Lower lobe of right lung (tissue), 2 donors: ENCODE measurements around the gene DPY19L1. TPM values are rescaled to one million over a fixed set of nuclear protein-coding genes. Genes with fewer than 3 reads are reported as not detected.
"Not testable (repeated sequence)": the region's sequence is repeated elsewhere in the genome, so short reads cannot be mapped to it uniquely, and the experiment has no call there.

ENCODE experiments used
- ATAC-seq, 2 donors: fragments of 200-7000 bp; cut with Tn5 transposase; one replicate each; pipeline ENCODE4 v1.9.1; 2020 to 2022; ENCODE audit warnings: mild to moderate bottlenecking in 2 of 2, moderate library complexity in 2 of 2
- DNase-seq: peaks from one replicate; pipeline ENCODE4 v3.0.0-alpha.2; 2020
- H3K27ac ChIP-seq: fragments of 200-600 bp; one replicate; pipeline ENCODE4 v1.8.0; 2022
- H3K27me3 ChIP-seq: fragments of 200-600 bp; one replicate; pipeline ENCODE4 v1.8.0; 2022; ENCODE audit warnings: low read depth
- H3K36me3 ChIP-seq: fragments of 200-600 bp; one replicate; pipeline ENCODE4 v1.8.0; 2022; ENCODE audit warnings: mild to moderate bottlenecking
- H3K4me1 ChIP-seq: fragments of 200-600 bp; one replicate; pipeline ENCODE4 v1.8.0; 2022
- H3K4me3 ChIP-seq: fragments of 200-600 bp; one replicate; pipeline ENCODE4 v1.8.0; 2022; ENCODE audit warnings: mild to moderate bottlenecking
- H3K9me3 ChIP-seq: fragments of 200-600 bp; one replicate; pipeline ENCODE4 v1.8.0; 2022
- intact Hi-C: fragments of 100-400 bp; cut with DNase I; formaldehyde crosslinking; loops from one replicate; pipeline ENCODE4 v1.11.0; 2022
- total RNA-seq: library from RNA; stranded (reverse); fragmentation: NEBNext Ultra II Directional; extraction: Animal tissue kit (Norgen Biotek cat#: 25700); gene quantifications from one replicate; pipeline ENCODE4 v1.2.1, GENCODE V29; 2021
- TF ChIP-seq, protein P1 (sequence below): fragments of 200-600 bp; IDR thresholded peaks from one replicate; pipeline ENCODE4 v1.8.0; 2022; ENCODE audit warnings: antibody characterized with exemption, mild to moderate bottlenecking
- donor health status: DM: no; HTN: yes; CAD: no; lungs with severe emphysema.

Gene DPY19L1
- total RNA-seq, 1 donor from 2014 or later, result 38.4 TPM

DNA sequence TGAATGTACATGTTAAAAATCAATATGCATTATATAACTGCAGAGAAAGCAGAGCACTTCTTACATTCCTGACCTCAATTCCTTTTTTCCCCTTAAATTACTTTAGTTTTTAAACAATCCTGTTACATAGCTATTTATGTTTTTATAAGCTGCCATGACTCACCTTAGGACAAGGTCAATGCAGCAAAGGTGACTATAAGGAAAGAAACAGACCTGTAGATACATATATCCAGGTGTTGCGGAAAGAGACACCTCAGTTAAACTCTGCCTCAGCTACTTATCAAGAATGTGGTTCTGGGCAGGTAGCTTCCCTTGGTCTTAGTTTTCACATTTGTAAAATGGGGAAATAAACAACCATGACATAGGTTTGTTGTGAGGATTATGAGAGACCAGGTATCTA is 105.5 kb downstream of the DPY19L1 start:
- H3K27ac ChIP-seq, result no peak overlapping the region
- no peaks in the 10 kb centered on the region for H3K9me3 ChIP-seq
- intact Hi-C loops, result no loop called here
- H3K4me1 ChIP-seq, result no peaks in the 10 kb centered on the region
- no peaks in the 10 kb centered on the region for H3K27me3 ChIP-seq
- TF ChIP-seq, protein P1, sequence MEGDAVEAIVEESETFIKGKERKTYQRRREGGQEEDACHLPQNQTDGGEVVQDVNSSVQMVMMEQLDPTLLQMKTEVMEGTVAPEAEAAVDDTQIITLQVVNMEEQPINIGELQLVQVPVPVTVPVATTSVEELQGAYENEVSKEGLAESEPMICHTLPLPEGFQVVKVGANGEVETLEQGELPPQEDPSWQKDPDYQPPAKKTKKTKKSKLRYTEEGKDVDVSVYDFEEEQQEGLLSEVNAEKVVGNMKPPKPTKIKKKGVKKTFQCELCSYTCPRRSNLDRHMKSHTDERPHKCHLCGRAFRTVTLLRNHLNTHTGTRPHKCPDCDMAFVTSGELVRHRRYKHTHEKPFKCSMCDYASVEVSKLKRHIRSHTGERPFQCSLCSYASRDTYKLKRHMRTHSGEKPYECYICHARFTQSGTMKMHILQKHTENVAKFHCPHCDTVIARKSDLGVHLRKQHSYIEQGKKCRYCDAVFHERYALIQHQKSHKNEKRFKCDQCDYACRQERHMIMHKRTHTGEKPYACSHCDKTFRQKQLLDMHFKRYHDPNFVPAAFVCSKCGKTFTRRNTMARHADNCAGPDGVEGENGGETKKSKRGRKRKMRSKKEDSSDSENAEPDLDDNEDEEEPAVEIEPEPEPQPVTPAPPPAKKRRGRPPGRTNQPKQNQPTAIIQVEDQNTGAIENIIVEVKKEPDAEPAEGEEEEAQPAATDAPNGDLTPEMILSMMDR, result no peak
- ATAC-seq (no peak), DNase-seq (no peak)
- no peak overlapping the region for H3K4me3 ChIP-seq
- H3K36me3 ChIP-seq, result peaks cover 15% of the 10 kb centered on the region

DNA sequence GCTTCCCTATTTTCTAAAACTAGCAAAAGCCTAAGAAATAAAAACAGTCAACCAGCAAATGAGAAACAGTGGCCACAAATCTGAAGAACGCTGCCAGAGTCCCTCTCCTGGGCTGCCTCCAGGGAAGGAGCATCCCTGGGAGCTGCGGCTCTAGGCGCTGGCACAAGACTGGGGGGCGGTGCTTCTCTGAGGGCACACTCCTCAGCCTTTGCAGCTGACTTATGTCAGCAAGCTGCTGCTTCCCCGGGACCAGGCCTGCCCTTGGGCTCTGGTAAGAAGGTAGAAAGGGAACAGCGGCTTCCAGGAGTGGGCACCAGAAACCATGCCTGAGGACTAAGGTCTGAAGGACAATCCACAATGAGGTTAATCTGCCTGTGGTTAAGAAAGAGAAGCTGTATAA is 107.5 kb downstream of the DPY19L1 start:
- intact Hi-C loops, result not testable (repeated sequence)

DNA sequence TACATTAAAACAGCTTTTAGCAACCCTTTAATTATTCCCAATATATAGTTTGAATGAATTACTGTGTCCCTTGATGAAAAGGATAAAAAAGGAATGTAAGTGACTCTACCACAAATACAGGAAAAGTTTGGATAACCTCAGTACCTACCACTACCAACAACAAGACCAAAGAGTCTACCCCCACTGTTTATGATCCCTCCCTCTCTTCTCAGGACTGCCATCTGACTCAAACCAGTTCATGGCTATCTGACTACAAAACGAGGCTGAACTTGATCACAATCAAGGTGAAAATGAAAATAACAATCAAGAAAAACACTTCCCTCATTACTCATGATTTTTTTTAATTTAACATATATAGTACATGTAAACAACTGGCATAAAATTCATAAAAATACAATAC is 108.7 kb downstream of the DPY19L1 start:
- DNase-seq (no peak), ATAC-seq (no peak)
- no peak overlapping the region for H3K27ac ChIP-seq
- TF ChIP-seq, protein P1, result no peak
- H3K36me3 ChIP-seq, result peaks cover 9% of the 10 kb centered on the region
- no peaks in the 10 kb centered on the region for H3K27me3 ChIP-seq
- peaks cover 4% of the 10 kb centered on the region for H3K9me3 ChIP-seq
- H3K4me3 ChIP-seq, result no peak overlapping the region
- H3K4me1 ChIP-seq, result no peaks in the 10 kb centered on the region
- intact Hi-C loops, result no loop called here

More for the DNA sequence above, 107.5 kb downstream of the DPY19L1 start:
- H3K4me3 ChIP-seq, H3K9me3 ChIP-seq, H3K4me1 ChIP-seq, H3K27me3 ChIP-seq, H3K27ac ChIP-seq, ATAC-seq, DNase-seq: not testable (repeated sequence)
- peaks cover 13% of the 10 kb centered on the region for H3K36me3 ChIP-seq

DNA sequence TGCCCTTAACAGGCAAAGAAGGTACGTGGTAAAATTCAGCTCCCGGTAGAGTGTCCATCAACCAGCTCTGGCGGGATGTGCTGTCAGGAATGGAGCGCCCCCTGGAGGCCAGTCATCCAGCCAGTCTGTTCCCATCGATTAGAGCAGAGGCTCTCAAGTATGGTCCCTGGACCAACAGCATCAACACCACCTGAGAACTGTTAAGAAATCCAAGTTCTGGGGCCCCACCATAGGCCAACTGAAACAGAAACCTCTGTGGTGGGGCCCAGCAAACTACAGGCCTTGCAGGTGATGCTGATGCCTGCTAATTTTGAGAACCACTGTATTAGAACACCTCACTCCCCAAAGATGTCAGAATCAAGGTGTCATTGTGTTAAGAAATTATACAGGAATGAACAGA is 109.2 kb downstream of the DPY19L1 start:
- no peak overlapping the region for H3K4me3 ChIP-seq
- no peaks in the 10 kb centered on the region for H3K4me1 ChIP-seq
- H3K9me3 ChIP-seq, result peaks cover 4% of the 10 kb centered on the region
- intact Hi-C loops, result no loop called here
- DNase-seq, result peak; percentile 57
- no peak overlapping the region for H3K27ac ChIP-seq
- H3K27me3 ChIP-seq, result no peaks in the 10 kb centered on the region
- peaks cover 5% of the 10 kb centered on the region for H3K36me3 ChIP-seq
- peak; percentile 64 to 66 for ATAC-seq
- TF ChIP-seq, protein P1, result peak; percentile 46

DNA sequence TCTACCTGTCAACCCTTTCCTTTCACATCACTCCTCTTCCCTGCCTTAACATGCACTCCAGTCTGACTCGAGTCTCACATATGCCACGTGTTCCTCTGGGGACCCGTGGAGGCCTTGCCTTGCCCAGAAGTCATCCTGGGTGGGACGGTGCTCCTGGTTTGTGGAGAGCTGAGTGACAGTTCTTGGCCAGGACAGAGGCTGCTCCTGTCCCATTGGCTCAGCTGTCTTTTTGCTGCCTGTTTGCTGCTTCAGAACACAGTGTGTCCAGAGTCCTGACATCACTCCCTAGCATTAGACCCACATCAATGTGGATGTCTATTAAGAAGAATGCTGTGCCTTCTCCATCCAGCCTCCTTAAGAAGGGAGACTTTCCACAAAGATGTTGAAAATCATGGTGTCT is 116.8 kb downstream of the DPY19L1 start:
- H3K9me3 ChIP-seq, H3K36me3 ChIP-seq, H3K27ac ChIP-seq, H3K4me3 ChIP-seq, H3K4me1 ChIP-seq, DNase-seq, H3K27me3 ChIP-seq, intact Hi-C loops, ATAC-seq: not testable (repeated sequence)

DNA sequence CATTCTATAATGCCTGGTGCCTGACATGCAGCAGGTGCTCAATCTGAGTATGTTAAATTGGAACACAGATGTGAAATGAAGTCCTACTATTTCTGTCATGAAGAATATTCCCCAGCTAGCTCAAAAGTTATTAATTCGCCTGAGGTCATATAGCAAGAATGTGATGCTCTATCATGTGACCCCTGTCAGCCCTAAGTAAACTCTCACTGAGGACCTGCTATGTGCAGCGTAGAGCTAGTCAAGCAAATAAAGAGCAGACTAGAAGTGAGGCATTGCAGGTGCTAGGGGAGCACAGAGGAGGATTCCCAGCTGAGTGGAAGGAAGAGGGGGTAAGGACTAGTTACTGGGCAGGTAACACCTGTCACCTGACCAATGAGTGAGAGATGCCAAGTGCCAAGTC is 118.2 kb downstream of the DPY19L1 start:
- intact Hi-C loops, DNase-seq, H3K27ac ChIP-seq, H3K4me1 ChIP-seq, H3K9me3 ChIP-seq, H3K4me3 ChIP-seq, H3K27me3 ChIP-seq, H3K36me3 ChIP-seq, ATAC-seq: not testable (repeated sequence)

DNA sequence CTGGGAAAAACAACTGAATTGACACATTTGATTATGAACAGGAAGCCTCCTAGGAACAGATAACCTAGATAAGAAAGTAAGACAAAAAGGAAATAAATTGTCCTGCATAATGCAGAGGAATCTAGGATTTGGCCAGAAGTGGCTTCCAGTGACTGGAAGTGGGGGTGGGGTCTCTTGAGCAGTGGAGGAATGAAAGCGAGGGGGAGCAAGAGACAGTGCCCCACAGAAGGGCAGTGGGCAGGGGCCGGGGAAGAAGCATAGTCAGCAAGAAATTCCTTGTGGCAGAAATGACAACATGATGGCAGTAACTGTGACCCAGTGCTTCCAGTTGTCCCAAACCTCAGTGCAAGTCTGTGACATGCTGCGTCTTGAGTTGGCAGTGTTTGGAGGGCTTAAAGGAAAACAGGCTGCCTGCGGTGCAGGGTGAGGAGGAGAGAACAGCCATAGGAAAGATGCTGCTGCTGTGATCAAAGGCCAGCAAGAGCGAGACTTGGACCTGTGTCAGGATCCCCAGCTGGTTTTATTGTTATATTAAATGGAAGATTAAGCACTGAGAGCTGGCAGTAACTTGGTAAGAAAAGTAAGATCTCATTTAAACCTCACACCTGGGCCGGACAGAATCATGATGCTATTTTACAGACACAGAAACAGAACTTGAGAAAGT is 119.0 kb downstream of the DPY19L1 start:
- H3K4me3 ChIP-seq, ATAC-seq, H3K27ac ChIP-seq, H3K4me1 ChIP-seq, H3K9me3 ChIP-seq, DNase-seq, H3K27me3 ChIP-seq, H3K36me3 ChIP-seq, intact Hi-C loops: not testable (repeated sequence)

DNA sequence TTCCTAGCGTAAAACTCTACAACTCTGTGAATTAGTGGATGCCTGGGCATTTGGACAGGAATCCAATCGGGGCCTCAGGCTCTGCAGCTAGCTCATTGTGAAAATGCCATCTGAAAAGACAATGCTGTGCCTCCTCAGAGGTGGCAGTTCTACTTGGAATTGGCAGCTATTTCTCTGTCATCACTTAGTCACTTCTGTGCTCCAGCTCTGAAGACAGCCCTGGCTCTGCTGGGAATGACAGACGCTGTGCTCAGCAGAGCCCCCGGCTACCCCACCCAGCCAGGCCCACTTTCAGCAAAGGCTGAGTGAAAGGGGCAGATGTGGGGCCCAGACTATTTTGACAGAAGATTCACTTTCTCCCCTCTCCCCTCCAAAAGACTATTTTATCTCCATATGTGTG is 119.8 kb downstream of the DPY19L1 start:
- H3K4me1 ChIP-seq, DNase-seq, H3K4me3 ChIP-seq, ATAC-seq, intact Hi-C loops, H3K27me3 ChIP-seq, H3K36me3 ChIP-seq, H3K9me3 ChIP-seq, H3K27ac ChIP-seq: not testable (repeated sequence)
